Measurements from ENCODE around the gene USP7.
A peak's percentile ranks its signal among the peaks of the same experiment; 100 is the strongest.

Gene USP7

DNA sequence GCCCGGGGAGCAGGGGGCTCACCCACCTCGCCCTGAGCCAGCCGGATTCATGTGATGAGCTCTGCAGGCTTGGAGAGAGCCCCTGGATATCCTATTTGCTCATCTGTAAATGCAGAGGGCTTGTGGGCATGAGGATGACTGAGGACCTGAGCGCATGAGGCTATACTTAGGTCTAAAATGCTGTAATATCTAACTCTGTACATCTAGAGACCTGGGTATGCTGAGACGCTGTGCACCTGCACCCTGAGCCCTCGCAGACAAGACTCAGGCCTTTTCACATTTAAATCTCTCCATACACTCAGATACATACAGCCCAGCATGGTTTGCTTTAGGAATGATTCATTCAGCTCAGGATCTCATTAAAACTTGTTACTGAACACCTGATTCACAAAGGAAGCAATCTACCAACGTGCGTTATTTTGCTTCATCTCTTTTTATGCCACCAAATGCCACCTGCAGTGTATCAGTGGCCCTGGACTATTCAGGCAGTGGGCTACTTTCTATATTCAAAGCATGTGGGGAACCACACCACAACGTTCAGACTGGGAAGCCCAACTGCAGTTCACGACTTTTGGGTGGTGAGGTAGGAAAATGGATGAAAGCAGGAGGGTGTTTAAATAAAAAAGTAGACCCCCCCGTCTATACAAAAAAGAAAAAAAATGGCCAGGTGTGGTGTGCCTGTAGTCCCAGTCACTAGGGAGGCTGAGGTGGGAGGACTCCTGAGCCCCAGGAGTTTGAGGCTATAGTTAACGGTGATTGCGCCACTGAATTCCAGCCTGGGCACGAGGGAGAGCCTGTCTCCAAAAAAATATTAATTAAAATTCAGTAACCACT lies 12.0 kb downstream of the USP7 start:
- DNase-seq, result no peak

- DNase-seq, result no peak
Observed at GRCh38 chr16:8950580-8951077, 13.1 kb downstream of the USP7 start.

DNA sequence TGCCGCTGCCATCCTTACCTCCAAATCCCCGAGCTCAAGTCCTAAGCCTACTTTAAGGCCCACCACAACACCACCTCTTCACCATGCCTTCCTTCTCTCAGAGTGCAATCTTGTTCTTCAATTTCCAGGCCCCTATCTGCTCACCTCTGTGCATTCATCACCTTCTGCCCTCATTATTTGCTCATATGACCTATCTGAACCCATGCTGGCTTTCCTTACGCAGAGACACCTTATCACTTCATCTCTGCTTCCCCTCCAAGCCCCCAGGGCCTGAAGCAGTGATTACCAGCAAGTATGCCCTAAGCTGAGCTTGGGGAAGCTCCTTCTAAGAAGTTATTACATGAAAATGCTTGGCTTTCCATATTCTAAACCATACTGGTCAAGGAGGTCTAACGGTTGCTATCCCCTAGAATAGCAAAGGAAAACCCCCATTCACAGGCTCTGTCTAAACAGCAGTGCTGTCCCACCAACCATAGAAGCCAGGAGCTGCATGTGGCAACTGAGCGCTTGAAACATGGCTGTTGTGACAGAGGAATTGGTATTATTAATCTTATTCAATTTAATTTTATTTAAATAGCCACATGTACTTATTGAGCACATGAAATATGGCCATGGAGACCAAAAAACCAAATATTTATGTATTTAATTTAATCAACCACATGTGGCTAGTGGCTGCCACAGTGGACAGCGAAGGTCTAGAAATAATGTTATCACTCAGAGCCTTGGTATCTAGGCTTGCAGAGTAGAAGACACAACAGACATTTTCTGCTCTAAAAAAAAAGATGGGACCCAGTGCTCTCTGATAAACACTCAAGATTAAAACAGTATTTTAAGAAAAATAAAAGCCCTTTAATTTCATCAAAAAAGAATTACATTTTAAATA lies 13.9 kb downstream of the USP7 start:
- no peak for DNase-seq

DNA sequence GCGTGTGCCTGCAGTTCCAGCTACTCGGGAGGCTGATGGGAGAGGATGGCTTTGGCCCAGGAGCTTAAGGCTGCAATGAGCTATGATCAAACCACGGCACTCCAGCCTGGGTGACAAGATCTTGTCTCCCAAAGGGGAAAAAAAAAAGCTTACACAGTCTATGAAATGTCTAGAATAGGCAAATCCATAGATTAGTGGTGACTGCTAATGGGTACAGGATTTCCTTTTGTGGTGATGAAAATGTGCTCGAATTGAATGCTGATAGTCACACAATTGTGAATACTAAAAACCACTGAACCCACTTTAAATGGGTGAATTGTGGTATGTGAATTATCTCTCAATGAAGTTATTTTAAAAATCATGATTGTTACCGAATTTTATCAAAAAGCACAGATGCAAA lies 14.9 kb downstream of the USP7 start:
- no peak for DNase-seq

GRCh38 chr16:8948069-8948593 lies 15.6 kb downstream of the USP7 start:
- no peak for DNase-seq

- DNase-seq, result no peak
Observed at GRCh38 chr16:8946544-8946943, 17.2 kb downstream of the USP7 start.

GRCh38 chr16:8945626-8946296 lies 17.9 kb downstream of the USP7 start:
- DNase-seq, result no peak

GRCh38 chr16:8943966-8944759 lies 19.5 kb downstream of the USP7 start:
- DNase-seq, result no peak

DNA sequence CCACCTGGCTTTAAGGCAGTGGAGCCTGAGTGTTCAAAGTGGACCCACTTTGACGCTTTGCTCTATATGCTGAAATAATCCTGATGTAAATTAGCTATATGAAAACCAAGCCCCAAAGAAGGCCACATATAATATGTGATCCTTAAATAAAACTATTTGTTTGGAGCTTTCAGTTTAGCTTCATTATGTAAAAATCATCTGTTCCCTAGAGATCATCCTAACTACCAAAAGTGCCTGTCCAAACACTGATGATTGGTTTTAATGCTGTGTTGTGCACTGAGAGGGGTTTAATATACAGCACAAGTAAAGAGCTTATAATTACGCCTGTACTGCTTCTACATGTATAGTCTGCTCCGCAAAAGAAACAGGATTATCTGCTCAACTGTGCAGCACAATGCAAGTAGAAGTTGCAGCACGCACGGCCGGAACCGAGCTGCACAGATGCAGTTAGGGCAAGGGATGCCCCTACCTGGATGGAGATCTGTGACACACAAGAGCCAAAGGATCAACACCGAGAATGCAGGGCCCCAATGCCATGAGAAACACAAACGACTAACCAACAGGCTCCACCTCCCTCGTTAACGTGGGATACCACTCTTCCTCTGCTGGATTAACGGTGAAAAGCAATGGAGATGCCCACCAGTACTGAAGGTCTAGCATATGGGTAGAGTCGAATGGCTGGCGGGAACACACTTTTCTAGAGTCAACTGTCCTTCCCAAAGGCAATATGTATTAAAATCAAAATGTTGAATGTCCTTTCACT lies 20.5 kb downstream of the USP7 start:
- DNase-seq, result no peak

- DNase-seq, result no peak
Observed at GRCh38 chr16:8941718-8942344, 21.9 kb downstream of the USP7 start.

GRCh38 chr16:8937803-8938202 lies 25.9 kb downstream of the USP7 start:
- DNase-seq, result no peak

DNA sequence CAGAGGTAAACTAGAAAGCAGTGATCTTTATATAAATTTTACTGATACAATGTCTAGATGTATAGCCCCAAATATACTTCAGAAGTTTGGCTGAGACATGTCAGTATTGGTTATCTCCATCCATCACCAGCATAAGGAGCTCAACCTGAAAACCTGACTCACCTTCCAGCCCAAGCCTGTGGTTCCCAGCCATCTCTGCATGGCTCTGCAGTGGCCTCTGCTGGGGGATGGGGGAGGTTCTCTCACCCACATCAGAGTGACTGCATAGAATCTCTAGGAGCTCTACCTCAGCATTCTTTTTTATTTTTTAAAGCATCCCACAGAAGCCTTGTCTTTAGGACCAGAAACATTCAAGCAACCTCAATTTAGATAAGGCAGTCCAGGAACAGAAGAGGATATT lies 27.3 kb downstream of the USP7 start:
- peak; percentile 86 to 88 for DNase-seq

GRCh38 chr16:8935989-8936388 lies 27.7 kb downstream of the USP7 start:
- no peak for DNase-seq

GRCh38 chr16:8934601-8935000 lies 29.1 kb downstream of the USP7 start:
- no peak for DNase-seq

DNA sequence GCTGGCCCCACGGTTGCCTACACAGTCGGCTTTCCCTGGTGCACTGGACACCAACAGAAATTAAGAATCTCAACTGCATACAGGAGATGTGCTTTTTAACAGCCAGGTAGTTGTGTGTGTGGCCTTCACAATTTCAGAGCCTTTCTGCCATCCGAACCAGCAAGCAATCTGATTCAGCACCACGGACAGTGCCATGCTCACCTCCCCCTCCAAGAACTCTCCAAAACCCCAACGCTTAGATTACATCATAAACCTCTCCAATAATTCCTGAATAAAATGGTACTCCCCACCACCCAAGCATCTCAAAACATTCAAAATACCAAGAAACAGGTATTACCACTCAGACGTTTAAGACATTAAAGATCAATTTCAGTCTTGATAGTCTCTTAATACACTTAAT lies 31.8 kb downstream of the USP7 start:
- DNase-seq, result peak in 1 of 2 experiments; percentile 56

GRCh38 chr16:8929086-8929748 lies 34.5 kb downstream of the USP7 start:
- DNase-seq, result no peak

DNA sequence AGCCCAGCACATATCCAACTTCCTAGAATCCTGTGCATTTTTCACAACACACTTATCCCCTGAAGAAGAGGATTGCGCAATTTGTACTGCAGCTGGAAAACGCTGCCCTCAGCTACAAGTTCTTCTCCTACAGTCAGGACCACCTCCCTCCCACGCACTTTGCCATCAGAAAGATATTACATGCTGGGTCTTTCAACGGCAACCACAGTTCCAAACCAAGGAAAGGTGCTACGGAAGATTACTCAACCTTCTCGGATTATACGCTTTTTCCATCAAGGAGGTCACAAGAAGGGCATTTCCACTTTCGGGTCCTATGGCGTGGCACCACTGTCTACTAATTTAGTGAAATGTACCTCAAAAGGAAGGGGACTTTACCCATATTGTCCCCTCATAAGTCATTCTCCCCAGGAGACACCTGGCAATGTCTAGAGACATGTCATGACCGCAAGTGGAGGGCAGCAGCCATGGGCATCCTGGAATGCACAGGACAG lies 35.2 kb downstream of the USP7 start:
- DNase-seq, result peak; percentile 57 to 68

DNA sequence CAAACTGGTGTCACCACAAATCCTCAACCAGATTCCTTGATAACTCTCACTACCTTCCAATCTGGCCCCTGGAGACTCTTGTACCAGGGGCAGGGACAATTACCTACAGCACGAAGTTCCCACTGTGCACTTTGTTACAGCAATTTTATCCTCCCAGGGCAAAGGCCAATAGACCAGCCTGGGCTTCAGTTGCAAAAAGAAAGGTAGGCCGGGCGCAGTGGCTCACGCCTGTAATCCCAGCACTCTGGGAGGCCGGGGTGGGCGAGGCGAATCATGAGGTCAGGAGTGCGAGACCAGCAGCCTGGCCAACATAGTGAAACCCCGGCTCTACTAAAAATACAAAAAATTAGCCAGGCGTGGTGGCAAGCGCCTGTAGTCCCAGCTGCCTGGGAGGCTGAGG lies 36.9 kb downstream of the USP7 start:
- DNase-seq, result no peak

DNA sequence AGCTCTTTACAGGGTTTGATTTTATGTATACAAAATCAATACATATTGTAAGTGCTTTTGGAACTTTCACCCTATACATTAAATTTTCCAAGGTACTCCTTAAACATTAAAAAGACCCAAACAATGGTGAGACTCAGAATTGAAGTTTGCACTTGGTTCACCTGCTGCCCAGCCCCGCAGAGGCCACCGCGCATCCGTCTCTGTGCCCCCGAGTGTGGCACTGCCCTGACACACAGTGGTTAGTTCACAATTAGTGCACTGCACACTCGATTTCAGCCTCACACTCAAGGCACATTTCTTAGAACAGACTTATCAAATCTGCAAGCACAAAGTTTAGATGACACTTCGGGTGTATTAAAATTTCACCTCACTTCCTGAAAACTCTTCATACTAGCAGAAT lies 38.3 kb downstream of the USP7 start:
- DNase-seq, result no peak

DNA sequence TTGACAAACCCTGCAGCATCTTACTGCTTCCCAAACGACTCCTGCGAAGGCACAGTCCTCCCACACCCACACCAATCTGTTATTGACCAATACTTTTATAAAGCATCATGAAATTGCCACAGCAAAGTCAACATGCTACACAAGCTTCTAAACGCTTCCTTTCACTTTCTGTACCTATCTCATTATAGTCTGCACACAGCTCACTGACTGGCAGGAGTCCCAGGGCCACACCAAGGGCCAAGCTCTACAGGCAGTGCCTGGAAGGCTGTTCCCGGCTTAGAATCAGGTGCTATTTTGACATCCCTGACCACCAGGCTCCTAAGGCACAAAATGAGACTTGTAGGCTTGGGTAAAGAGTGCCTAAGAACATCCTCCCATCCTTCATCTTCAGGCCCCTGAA lies 39.5 kb downstream of the USP7 start:
- DNase-seq, result no peak
